CD4-positive, alpha-beta memory T cell (primary cell): ENCODE results near the gene PTPRD. TPM values are rescaled to one million over a fixed set of nuclear protein-coding genes. Genes with fewer than 3 reads are reported as not detected.

Source experiments
- CTCF ChIA-PET: fragments of 350-600 bp; sonication (Branson Sonifier 250); formaldehyde crosslinking; loops from one replicate; lab custom pipeline; 2021; ENCODE audit warnings: inconsistent platforms; ENCODE audit not compliant: partially characterized antibody; lab: Charles Lee
- POLR2A ChIA-PET: fragments of 350-600 bp; sonication (Branson Sonifier 250); formaldehyde crosslinking; loops from one replicate; lab custom pipeline; 2021; ENCODE audit not compliant: partially characterized antibody; lab: Charles Lee
- DNase-seq, 5 donors: peaks; one replicate each; pipeline versions ENCODE4 v3.0.0 to v3.0.0-alpha.2; 2020 to 2022; ENCODE audit warnings: mixed read lengths in 1 of 5
- H3K27ac ChIP-seq: one replicate; pipeline ENCODE4 v1.7.0; 2013; ENCODE audit warnings: low read depth, low read length
- H3K27me3 ChIP-seq: 2 replicates; pipeline ENCODE4 v1.7.0; 2013; ENCODE audit warnings: mild to moderate bottlenecking, low read length, moderate library complexity; ENCODE audit not compliant: insufficient read depth
- H3K36me3 ChIP-seq: 2 replicates; pipeline ENCODE4 v1.7.0; 2013; ENCODE audit warnings: mild to moderate bottlenecking, low read length, moderate library complexity; ENCODE audit not compliant: insufficient read depth
- H3K4me1 ChIP-seq: 2 replicates; pipeline ENCODE4 v1.7.0; 2013; ENCODE audit warnings: mild to moderate bottlenecking, low read length, moderate library complexity; ENCODE audit not compliant: insufficient read depth
- H3K4me3 ChIP-seq, 2 donors: one replicate each; pipeline ENCODE4 v1.7.0; 2013; ENCODE audit warnings: low read length in 2 of 2, mild to moderate bottlenecking in 1 of 2
- H3K9me3 ChIP-seq, 2 donors: one replicate each; pipeline ENCODE4 v1.7.0; 2013; ENCODE audit warnings: low read length in 2 of 2, control low read depth in 1 of 2; ENCODE audit not compliant: control insufficient read depth in 1 of 2
- H3K27ac Mint-ChIP-seq, 7 donors: one replicate each; pipeline ENCODE4 v1.8.0; 2020 to 2021; ENCODE audit warnings: mixed read lengths in 7 of 7, mild to moderate bottlenecking in 6 of 7, inconsistent platforms in 3 of 7, moderate library complexity in 3 of 7
- H3K27me3 Mint-ChIP-seq, 2 donors: one replicate each; pipeline ENCODE4 v1.8.0; 2020 to 2021; ENCODE audit warnings: mixed read lengths in 2 of 2
- H3K36me3 Mint-ChIP-seq, 2 donors: one replicate each; pipeline ENCODE4 v1.8.0; 2020 to 2021; ENCODE audit warnings: mixed read lengths in 2 of 2, inconsistent platforms in 1 of 2, mild to moderate bottlenecking in 1 of 2
- H3K4me1 Mint-ChIP-seq, 4 donors: one replicate each; pipeline ENCODE4 v1.8.0; 2020 to 2021; ENCODE audit warnings: mixed read lengths in 4 of 4, mild to moderate bottlenecking in 1 of 4
- H3K4me3 Mint-ChIP-seq, 8 donors: one replicate each; pipeline ENCODE4 v1.8.0; 2020 to 2021; ENCODE audit warnings: mixed read lengths in 8 of 8, mild to moderate bottlenecking in 7 of 8, moderate library complexity in 6 of 8, inconsistent platforms in 3 of 8
- H3K9me3 Mint-ChIP-seq, 8 donors: one replicate each; pipeline ENCODE4 v1.8.0; 2020 to 2021; ENCODE audit warnings: mixed read lengths in 8 of 8, mild to moderate bottlenecking in 5 of 8, inconsistent platforms in 3 of 8, moderate library complexity in 1 of 8
- intact Hi-C: fragments of 100-400 bp; cut with micrococcal nuclease; formaldehyde crosslinking; loops from one replicate; pipeline ENCODE4 v1.15.1; 2023
- polyA plus RNA-seq, 2 donors: library from polyadenylated mRNA; unstranded; fragments of 300-500 nt; fragmentation: Illumina TruSeq; gene quantifications; one replicate each; pipeline ENCODE4 v1.2.3, GENCODE V29; 2021
- total RNA-seq, 2 experiments: library from RNA; stranded (reverse); gene quantifications; one replicate each; pipeline ENCODE4 v1.2.3, GENCODE V29; 2021

The PTPRD gene
- total and polyA plus RNA-seq, 4 experiments from 2014 or later = not detected

- H3K27me3 Mint-ChIP-seq = no peaks in the 10 kb centered on the region
Measured at GRCh38 chr9:8549214-8549613, 2063.6 kb downstream of the PTPRD start.

GRCh38 chr9:8543219-8543618 lies 2069.6 kb downstream of the PTPRD start:
- no peaks in the 10 kb centered on the region for H3K36me3 ChIP-seq
- H3K4me3 ChIP-seq = no peak overlapping the region
- intact Hi-C loops = no loop called here
- H3K27ac ChIP-seq = no peak overlapping the region
- no peaks in the 10 kb centered on the region for H3K27me3 Mint-ChIP-seq
- DNase-seq = no peak
- H3K27me3 ChIP-seq = no peaks in the 10 kb centered on the region
- no peaks in the 10 kb centered on the region for H3K4me1 ChIP-seq
- H3K36me3 Mint-ChIP-seq = no peaks in the 10 kb centered on the region
- ChIA-PET CTCF (no interaction called here), POLR2A (no interaction called here)
- H3K4me1 Mint-ChIP-seq = no peaks in the 10 kb centered on the region
- peaks cover 0 to 3% (median 0%) of the 10 kb centered on the region in 8 donors for H3K9me3 Mint-ChIP-seq
- no peak overlapping the region for H3K27ac Mint-ChIP-seq
- no peaks in the 10 kb centered on the region for H3K9me3 ChIP-seq
- no peak overlapping the region for H3K4me3 Mint-ChIP-seq

More at GRCh38 chr9:8549214-8549613, 2063.6 kb downstream of the PTPRD start:
- no peak overlapping the region for H3K4me3 Mint-ChIP-seq
- Histone ChIP-seq H3K9me3 (no peaks in the 10 kb centered on the region), H3K4me1 (no peaks in the 10 kb centered on the region), H3K4me3 (no peak overlapping the region), H3K27me3 (no peaks in the 10 kb centered on the region), H3K36me3 (no peaks in the 10 kb centered on the region), H3K27ac (no peak overlapping the region)
- H3K27ac Mint-ChIP-seq = no peak overlapping the region
- intact Hi-C loops = no loop called here
- H3K36me3 Mint-ChIP-seq = no peaks in the 10 kb centered on the region
- H3K9me3 Mint-ChIP-seq = peaks cover 0 to 3% (median 0%) of the 10 kb centered on the region in 8 donors
- H3K4me1 Mint-ChIP-seq = no peaks in the 10 kb centered on the region
- CTCF ChIA-PET = no interaction called here
- POLR2A ChIA-PET = no interaction called here
- no peak for DNase-seq

DNA sequence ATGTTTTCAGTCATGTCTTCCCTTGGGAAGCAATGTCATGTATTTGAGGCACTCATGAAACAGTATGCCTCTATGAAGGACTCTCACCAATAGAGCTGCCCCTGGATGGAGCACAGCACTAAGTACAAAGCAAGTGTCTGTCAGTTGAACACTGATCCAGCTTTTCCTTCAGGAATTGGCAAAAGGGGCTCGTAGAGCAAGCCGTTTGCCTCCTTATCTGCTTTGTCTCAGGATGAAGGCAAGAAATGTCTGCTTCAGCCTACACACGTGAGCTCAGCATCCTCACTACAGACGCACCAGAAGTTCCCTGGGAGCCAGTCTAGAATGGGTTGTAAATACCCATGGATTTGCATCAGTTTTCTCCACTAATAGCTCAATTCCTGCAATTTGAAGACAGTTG lies 2070.3 kb downstream of the PTPRD start:
- no peaks in the 10 kb centered on the region for H3K27me3 Mint-ChIP-seq

GRCh38 chr9:8539681-8540197 lies 2073.1 kb downstream of the PTPRD start:
- POLR2A ChIA-PET = no interaction called here
- no peaks in the 10 kb centered on the region for H3K27me3 Mint-ChIP-seq
- no peaks in the 10 kb centered on the region for H3K36me3 Mint-ChIP-seq

More for the DNA sequence above, 2070.3 kb downstream of the PTPRD start:
- Histone ChIP-seq H3K4me3 (no peak overlapping the region), H3K27ac (no peak overlapping the region), H3K36me3 (no peaks in the 10 kb centered on the region), H3K9me3 (no peaks in the 10 kb centered on the region), H3K27me3 (no peaks in the 10 kb centered on the region), H3K4me1 (no peaks in the 10 kb centered on the region)
- DNase-seq = no peak
- POLR2A ChIA-PET = no interaction called here
- Mint-ChIP-seq H3K9me3 (peaks cover 0 to 1% (median 0%) of the 10 kb centered on the region in 8 donors), H3K4me1 (no peaks in the 10 kb centered on the region), H3K36me3 (no peaks in the 10 kb centered on the region), H3K4me3 (no peak overlapping the region), H3K27ac (no peak overlapping the region)
- CTCF ChIA-PET = interaction anchor here (0.5 kb wide), 1 partner anchor 1374 kb away, joined by 3 read pairs; no protein-coding TSS in a partner anchor
- intact Hi-C loops = no loop called here

DNA sequence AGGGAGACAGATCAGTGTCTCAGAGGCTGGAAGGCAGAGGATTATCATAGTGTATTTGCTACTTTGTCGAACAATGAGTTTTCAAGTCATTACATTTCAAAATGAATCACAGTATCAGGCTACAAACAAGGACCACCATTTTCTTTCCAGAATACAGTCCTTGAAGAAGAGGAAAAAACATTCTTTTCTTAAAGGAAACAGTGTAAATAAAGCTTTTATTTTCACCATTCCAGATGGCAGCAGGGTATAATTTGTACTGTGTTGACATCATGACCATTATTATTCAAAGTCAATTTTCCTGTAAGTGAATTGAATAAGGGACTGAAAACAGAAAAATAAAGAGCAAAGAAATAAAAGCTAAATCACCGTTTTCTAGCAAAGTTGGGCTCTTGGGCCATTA lies 2076.0 kb downstream of the PTPRD start:
- ChIA-PET CTCF (no interaction called here), POLR2A (no interaction called here)
- Histone ChIP-seq H3K27ac (no peak overlapping the region), H3K27me3 (no peaks in the 10 kb centered on the region), H3K4me1 (no peaks in the 10 kb centered on the region), H3K36me3 (no peaks in the 10 kb centered on the region), H3K9me3 (no peaks in the 10 kb centered on the region), H3K4me3 (no peak overlapping the region)
- intact Hi-C loops = no loop called here
- no peak overlapping the region for H3K27ac Mint-ChIP-seq
- H3K27me3 Mint-ChIP-seq = no peaks in the 10 kb centered on the region
- no peaks in the 10 kb centered on the region for H3K36me3 Mint-ChIP-seq
- DNase-seq = no peak
- no peak overlapping the region for H3K4me3 Mint-ChIP-seq
- H3K4me1 Mint-ChIP-seq = no peaks in the 10 kb centered on the region
- peaks cover 0 to 3% (median 0%) of the 10 kb centered on the region in 8 donors for H3K9me3 Mint-ChIP-seq

More at GRCh38 chr9:8539681-8540197, 2073.1 kb downstream of the PTPRD start:
- no peak for DNase-seq
- peaks cover 0 to 1% (median 0%) of the 10 kb centered on the region in 8 donors for H3K9me3 Mint-ChIP-seq
- intact Hi-C loops = no loop called here
- Histone ChIP-seq H3K4me1 (no peaks in the 10 kb centered on the region), H3K27me3 (no peaks in the 10 kb centered on the region), H3K36me3 (no peaks in the 10 kb centered on the region), H3K4me3 (no peak overlapping the region), H3K27ac (no peak overlapping the region), H3K9me3 (no peaks in the 10 kb centered on the region)
- no peak overlapping the region for H3K4me3 Mint-ChIP-seq
- no peaks in the 10 kb centered on the region for H3K4me1 Mint-ChIP-seq
- CTCF ChIA-PET = no interaction called here
- no peak overlapping the region for H3K27ac Mint-ChIP-seq

DNA sequence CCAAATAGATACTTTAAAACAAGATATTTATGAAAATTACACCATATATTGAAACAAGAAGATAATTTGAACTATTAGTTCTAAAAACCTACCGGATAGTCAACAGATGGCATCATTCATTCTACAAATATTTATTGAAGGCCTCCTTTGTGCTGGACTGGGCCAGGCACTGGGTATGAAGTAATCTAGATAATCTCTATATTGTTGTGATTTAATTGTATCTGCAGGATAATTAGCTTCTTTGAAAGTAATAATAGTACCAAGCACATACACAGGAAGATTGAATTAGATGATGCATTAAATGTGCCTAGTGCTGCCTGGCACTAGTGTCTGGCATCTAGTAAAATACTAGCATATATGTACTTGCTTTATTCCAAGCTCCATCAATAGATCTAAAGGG lies 2078.0 kb downstream of the PTPRD start:
- CTCF ChIA-PET = no interaction called here

DNA sequence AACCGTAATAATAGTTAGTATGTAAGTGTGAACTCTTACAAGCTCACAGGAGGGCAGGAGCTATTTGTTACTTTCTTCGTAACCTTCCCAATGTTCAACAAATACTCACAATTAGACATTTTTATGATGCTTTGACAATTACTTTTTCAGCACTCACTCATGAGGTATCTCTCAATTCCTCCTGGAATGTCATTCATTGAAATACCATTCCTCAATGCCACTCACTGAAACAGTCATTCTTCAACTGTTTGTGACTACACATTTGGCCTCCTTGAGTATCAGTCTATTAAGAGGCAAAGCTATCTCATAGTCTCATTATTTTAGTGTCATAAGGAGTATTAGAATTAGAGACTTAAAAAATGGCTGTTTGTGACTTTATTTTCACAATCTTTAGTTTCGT lies 2079.1 kb downstream of the PTPRD start:
- Mint-ChIP-seq H3K4me3 (no peak overlapping the region), H3K27me3 (no peaks in the 10 kb centered on the region)
- no peak overlapping the region for H3K4me3 ChIP-seq

More for the DNA sequence above, 2078.0 kb downstream of the PTPRD start:
- Histone ChIP-seq H3K27me3 (no peaks in the 10 kb centered on the region), H3K4me1 (no peaks in the 10 kb centered on the region), H3K36me3 (no peaks in the 10 kb centered on the region), H3K27ac (no peak overlapping the region), H3K4me3 (no peak overlapping the region), H3K9me3 (no peaks in the 10 kb centered on the region)
- intact Hi-C loops = no loop called here
- H3K4me3 Mint-ChIP-seq = no peak overlapping the region
- H3K9me3 Mint-ChIP-seq = peaks cover 0 to 3% (median 0%) of the 10 kb centered on the region in 8 donors
- H3K4me1 Mint-ChIP-seq = no peaks in the 10 kb centered on the region
- DNase-seq = no peak
- POLR2A ChIA-PET = no interaction called here
- H3K27me3 Mint-ChIP-seq = no peaks in the 10 kb centered on the region
- H3K27ac Mint-ChIP-seq = no peak overlapping the region
- no peaks in the 10 kb centered on the region for H3K36me3 Mint-ChIP-seq

More for the DNA sequence above, 2079.1 kb downstream of the PTPRD start:
- no peak overlapping the region for H3K27ac Mint-ChIP-seq
- DNase-seq = no peak
- ChIA-PET CTCF (no interaction called here), POLR2A (no interaction called here)
- intact Hi-C loops = no loop called here
- H3K36me3 ChIP-seq = no peaks in the 10 kb centered on the region
- no peaks in the 10 kb centered on the region for H3K4me1 Mint-ChIP-seq
- peaks cover 0 to 3% (median 0%) of the 10 kb centered on the region in 8 donors for H3K9me3 Mint-ChIP-seq
- H3K36me3 Mint-ChIP-seq = no peaks in the 10 kb centered on the region
- no peaks in the 10 kb centered on the region for H3K9me3 ChIP-seq
- no peak overlapping the region for H3K27ac ChIP-seq
- no peaks in the 10 kb centered on the region for H3K27me3 ChIP-seq
- no peaks in the 10 kb centered on the region for H3K4me1 ChIP-seq
